ENCODE results near the gene HSPA9.

HSPA9 gene

GRCh38 chr5:138595180-138595795, 20.1 kb upstream of the HSPA9 start:
- no peak overlapping the region for H3K4me3 ChIP-seq (ENCODE audit: control insufficient read depth, low read depth, low read length)
- no peak for DNase-seq (ENCODE audit: low read depth)
- peak; percentile 27 for TF ChIP-seq CTCF (IDR thresholded peaks at IDR 0.05; ENCODE audit: control insufficient read depth, insufficient read depth, low read depth, low read length, missing control alignments)

- peak; percentile 30 for TF ChIP-seq CTCF (IDR thresholded peaks at IDR 0.05; ENCODE audit: control insufficient read depth, insufficient read depth, low read depth, low read length, missing control alignments)
- no peak for DNase-seq (ENCODE audit: low read depth)
- no peak overlapping the region for H3K4me3 ChIP-seq (ENCODE audit: control insufficient read depth, low read depth, low read length)
Observed at GRCh38 chr5:138594305-138595058, 19.3 kb upstream of the HSPA9 start.

- DNase-seq (ENCODE audit: low read depth), result no peak
- no peak overlapping the region for H3K4me3 ChIP-seq (ENCODE audit: control insufficient read depth, low read depth, low read length)
- TF ChIP-seq CTCF (IDR thresholded peaks at IDR 0.05; ENCODE audit: control insufficient read depth, insufficient read depth, low read depth, low read length, missing control alignments), result no peak
Observed at GRCh38 chr5:138588013-138588788, 13.0 kb upstream of the HSPA9 start.

GRCh38 chr5:138585157-138585556, 10.0 kb upstream of the HSPA9 start:
- DNase-seq (ENCODE audit: low read depth), result no peak
- no peak overlapping the region for H3K4me3 ChIP-seq (ENCODE audit: control insufficient read depth, low read depth, low read length)
- TF ChIP-seq CTCF (IDR thresholded peaks at IDR 0.05; ENCODE audit: control insufficient read depth, insufficient read depth, low read depth, low read length, missing control alignments), result no peak

GRCh38 chr5:138583984-138584637, 8.9 kb upstream of the HSPA9 start:
- H3K4me3 ChIP-seq (ENCODE audit: control insufficient read depth, low read depth, low read length), result no peak overlapping the region
- no peak for DNase-seq (ENCODE audit: low read depth)
- TF ChIP-seq CTCF (IDR thresholded peaks at IDR 0.05; ENCODE audit: control insufficient read depth, insufficient read depth, low read depth, low read length, missing control alignments), result no peak

GRCh38 chr5:138582959-138583358, 7.8 kb upstream of the HSPA9 start:
- H3K4me3 ChIP-seq (ENCODE audit: control insufficient read depth, low read depth, low read length), result no peak overlapping the region
- TF ChIP-seq CTCF (IDR thresholded peaks at IDR 0.05; ENCODE audit: control insufficient read depth, insufficient read depth, low read depth, low read length, missing control alignments), result no peak
- no peak for DNase-seq (ENCODE audit: low read depth)

All from AG09309 (cell line).